GM23338 (cell line): ENCODE measurements around the gene RGS6.

ENCODE experiments used
- CREB1 ChIP-seq: fragments of 250-450 bp; sonication (Bioruptor Pico); IDR thresholded peaks from 2 replicates; pipeline ENCODE4 v1.5.0; 2020; ENCODE audit warnings: low read depth, mild to moderate bottlenecking, moderate library complexity
- CTCF ChIP-seq, 2 experiments: fragments of 200-600 bp in 1 of 2; sonication (generic) in 1 of 2; conservative IDR thresholded peaks; 2 replicates each; pipeline versions ENCODE4 v1.5.1 to v1.6.1; 2016 to 2017; ENCODE audit warnings: antibody characterized with exemption in 2 of 2, low read depth in 2 of 2, mild to moderate bottlenecking in 2 of 2, moderate library complexity in 1 of 2
- EZH2 ChIP-seq: fragments of 200-600 bp; sonication (generic); IDR thresholded peaks from one replicate; pipeline ENCODE4 v1.8.0; 2017; ENCODE audit warnings: antibody characterized with exemption, mild to moderate bottlenecking, low read depth; ENCODE audit not compliant: unreplicated experiment
- EZH2phosphoT487 ChIP-seq: fragments of 200-600 bp; sonication (generic); IDR thresholded peaks from one replicate; pipeline ENCODE4 v1.8.1; 2018; ENCODE audit warnings: antibody characterized with exemption; ENCODE audit not compliant: unreplicated experiment
- NANOG ChIP-seq: IDR thresholded peaks from 2 replicates; pipeline ENCODE4 v1.6.1; 2016; ENCODE audit warnings: antibody characterized with exemption, borderline replicate concordance
- POLR2AphosphoS5 ChIP-seq: IDR thresholded peaks from 2 replicates; pipeline ENCODE4 v1.6.1; 2016; ENCODE audit warnings: antibody characterized with exemption, low read depth
- ZNF462 ChIP-seq: fragments of 250-450 bp; sonication (Bioruptor Pico); IDR thresholded peaks from 2 replicates; pipeline ENCODE4 v1.5.0; 2020; ENCODE audit warnings: mild to moderate bottlenecking, moderate library complexity
- TF ChIP-seq, protein P1 (sequence below): IDR thresholded peaks from 2 replicates; pipeline ENCODE4 v1.6.1; 2016; ENCODE audit warnings: antibody characterized with exemption
- TF ChIP-seq, protein P2 (sequence below): IDR thresholded peaks from one replicate; pipeline ENCODE4 v1.6.1; 2018; ENCODE audit warnings: antibody characterized with exemption; ENCODE audit not compliant: unreplicated experiment

GRCh38 chr14:72164420-72165228 is 232.4 kb downstream of the RGS6 start:
- TF ChIP-seq CTCF (conservative IDR thresholded peaks at IDR 0.05; ENCODE audit: low read depth in 2 of 2) (no peak), EZH2 (no peak), POLR2AphosphoS5 (no peak), EZH2phosphoT487 (no peak), NANOG (no peak), ZNF462 (CRISPR knock-in tag) (no peak), CREB1 (CRISPR knock-in tag) (no peak)
- TF ChIP-seq, protein P1, sequence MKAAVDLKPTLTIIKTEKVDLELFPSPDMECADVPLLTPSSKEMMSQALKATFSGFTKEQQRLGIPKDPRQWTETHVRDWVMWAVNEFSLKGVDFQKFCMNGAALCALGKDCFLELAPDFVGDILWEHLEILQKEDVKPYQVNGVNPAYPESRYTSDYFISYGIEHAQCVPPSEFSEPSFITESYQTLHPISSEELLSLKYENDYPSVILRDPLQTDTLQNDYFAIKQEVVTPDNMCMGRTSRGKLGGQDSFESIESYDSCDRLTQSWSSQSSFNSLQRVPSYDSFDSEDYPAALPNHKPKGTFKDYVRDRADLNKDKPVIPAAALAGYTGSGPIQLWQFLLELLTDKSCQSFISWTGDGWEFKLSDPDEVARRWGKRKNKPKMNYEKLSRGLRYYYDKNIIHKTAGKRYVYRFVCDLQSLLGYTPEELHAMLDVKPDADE: no peak
- TF ChIP-seq, protein P2, sequence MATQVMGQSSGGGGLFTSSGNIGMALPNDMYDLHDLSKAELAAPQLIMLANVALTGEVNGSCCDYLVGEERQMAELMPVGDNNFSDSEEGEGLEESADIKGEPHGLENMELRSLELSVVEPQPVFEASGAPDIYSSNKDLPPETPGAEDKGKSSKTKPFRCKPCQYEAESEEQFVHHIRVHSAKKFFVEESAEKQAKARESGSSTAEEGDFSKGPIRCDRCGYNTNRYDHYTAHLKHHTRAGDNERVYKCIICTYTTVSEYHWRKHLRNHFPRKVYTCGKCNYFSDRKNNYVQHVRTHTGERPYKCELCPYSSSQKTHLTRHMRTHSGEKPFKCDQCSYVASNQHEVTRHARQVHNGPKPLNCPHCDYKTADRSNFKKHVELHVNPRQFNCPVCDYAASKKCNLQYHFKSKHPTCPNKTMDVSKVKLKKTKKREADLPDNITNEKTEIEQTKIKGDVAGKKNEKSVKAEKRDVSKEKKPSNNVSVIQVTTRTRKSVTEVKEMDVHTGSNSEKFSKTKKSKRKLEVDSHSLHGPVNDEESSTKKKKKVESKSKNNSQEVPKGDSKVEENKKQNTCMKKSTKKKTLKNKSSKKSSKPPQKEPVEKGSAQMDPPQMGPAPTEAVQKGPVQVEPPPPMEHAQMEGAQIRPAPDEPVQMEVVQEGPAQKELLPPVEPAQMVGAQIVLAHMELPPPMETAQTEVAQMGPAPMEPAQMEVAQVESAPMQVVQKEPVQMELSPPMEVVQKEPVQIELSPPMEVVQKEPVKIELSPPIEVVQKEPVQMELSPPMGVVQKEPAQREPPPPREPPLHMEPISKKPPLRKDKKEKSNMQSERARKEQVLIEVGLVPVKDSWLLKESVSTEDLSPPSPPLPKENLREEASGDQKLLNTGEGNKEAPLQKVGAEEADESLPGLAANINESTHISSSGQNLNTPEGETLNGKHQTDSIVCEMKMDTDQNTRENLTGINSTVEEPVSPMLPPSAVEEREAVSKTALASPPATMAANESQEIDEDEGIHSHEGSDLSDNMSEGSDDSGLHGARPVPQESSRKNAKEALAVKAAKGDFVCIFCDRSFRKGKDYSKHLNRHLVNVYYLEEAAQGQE: no peak
